NCI-H460 (cell line): ENCODE data around the gene ACTR5. TPM values are rescaled to one million over a fixed set of nuclear protein-coding genes. Genes with fewer than 3 reads are reported as not detected.
"Not testable (repeated sequence)": the region's sequence is repeated elsewhere in the genome, so short reads cannot be mapped to it uniquely, and the experiment has no call there.

Experiments
- DNase-seq: peaks from one replicate; pipeline ENCODE4 v3.0.0-alpha.2; 2016; ENCODE audit warnings: low read depth; ENCODE audit errors: extremely low read depth
- total RNA-seq: library from RNA; depleted of rRNA; stranded (reverse); fragments of >200 nt; shearing (Covaris generic); gene quantifications from 2 replicates; pipeline ENCODE4 v1.2.3, GENCODE V29; 2014

The ACTR5 gene
- total RNA-seq, 1 experiment from 2014 or later, result 8.8 TPM

DNA sequence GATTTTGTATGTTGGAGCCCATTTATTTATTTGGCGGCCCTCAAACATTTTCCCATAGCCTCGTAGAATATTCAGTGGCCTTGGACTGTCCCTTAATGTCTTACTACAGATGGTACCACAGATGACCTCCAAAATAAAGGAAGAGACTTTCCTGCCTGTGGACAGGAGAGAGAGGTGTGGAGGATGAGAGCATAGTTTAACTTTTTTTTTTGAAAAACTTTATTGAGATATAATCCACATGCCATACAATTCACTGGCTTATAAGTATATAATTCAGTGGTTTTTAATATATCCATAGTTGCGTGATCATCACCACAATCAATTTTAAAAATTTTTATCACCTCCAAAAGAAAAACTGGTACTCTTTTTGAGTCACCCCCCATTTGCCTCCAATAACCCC is 52.6 kb downstream of the ACTR5 start:
- no peak for DNase-seq

DNA sequence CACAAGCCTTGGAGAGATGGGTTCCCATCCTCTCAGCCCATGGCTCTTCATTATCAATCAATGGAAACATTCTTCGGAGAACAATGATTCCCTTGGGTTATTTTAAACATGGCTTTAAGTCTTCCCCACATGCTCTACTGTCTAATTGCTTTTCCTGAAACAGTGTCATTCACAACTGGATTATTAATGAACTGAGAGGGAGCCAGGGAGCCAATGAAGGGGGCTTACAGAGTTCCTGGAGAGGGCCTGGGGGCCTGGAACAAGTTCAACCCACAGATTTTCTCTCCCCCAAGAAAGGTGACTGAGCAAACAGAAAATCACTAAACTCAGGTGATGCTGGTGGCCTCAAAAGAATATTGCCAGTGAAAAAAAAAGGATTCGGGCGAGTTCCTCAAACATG is 56.0 kb downstream of the ACTR5 start:
- DNase-seq, result no peak

DNA sequence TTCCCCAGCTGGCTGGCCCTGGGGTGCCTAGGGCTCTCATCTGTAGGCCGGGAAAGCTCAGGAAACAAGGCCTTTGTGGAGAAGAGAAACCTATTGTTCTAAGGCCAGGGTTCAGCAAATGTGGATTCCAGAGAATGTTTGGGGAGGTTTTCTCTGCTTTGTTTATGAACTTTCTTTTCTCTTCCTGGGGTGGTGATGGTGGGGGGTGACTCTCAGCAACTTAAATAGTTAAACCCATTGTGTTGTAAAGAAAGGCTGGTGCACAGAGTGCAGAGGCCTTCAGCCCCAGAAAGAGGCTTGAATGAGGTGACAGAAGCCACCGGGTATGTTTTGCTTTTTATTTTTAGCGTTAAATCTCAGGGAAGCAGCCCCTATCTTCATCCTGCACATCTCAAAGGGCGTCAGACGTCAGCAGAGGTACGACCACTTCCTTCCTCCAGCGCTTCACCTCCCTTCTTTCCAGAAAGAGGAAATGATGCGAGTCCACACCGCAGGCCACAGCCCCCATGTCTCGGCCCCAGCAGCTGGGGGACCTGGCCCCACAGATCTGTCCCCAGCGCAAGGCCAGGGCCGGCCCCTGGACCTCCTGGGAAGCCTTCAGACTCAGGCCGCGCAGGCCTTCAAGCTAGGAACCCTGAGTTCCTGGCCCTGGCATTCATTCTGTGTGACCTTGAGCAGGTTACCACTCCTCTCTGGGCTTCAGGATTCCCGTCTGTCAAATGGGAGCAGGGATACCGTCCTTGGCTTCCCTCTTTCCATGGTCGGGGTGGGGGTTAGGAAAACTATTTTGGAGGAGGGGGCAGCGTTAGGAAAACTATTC is 56.6 kb downstream of the ACTR5 start:
- no peak for DNase-seq

DNA sequence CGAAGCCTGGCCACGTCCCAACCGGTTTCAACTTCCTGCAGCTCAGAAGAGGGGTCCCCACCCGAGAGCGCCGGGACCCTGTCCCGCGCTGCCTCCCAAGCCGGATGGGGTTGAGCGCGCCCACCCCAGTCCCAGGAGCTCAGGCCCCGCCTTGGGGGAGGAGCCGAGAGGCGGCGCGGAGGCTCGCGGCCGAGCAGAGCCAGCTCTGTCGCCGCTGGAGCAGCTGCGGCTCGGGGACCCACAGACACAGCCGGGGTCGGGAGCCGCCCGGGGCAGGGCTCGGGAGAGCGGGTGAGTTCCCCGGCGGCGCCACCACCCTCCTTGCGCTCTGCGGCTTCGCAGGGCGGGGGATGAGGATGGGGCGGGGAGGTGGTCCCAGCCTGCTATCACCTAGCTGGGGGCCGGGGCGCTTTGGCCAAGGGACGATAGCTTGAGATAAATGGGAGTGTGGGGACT is 57.3 kb downstream of the ACTR5 start, which contains the start of gene PPP1R16B:
Gene PPP1R16B, plus strand, starts transcription at position 196 of the 456 bp plus-strand sequence. CDS start 30,229 bp downstream, outside the sequence.
- DNase-seq, result no peak

DNA sequence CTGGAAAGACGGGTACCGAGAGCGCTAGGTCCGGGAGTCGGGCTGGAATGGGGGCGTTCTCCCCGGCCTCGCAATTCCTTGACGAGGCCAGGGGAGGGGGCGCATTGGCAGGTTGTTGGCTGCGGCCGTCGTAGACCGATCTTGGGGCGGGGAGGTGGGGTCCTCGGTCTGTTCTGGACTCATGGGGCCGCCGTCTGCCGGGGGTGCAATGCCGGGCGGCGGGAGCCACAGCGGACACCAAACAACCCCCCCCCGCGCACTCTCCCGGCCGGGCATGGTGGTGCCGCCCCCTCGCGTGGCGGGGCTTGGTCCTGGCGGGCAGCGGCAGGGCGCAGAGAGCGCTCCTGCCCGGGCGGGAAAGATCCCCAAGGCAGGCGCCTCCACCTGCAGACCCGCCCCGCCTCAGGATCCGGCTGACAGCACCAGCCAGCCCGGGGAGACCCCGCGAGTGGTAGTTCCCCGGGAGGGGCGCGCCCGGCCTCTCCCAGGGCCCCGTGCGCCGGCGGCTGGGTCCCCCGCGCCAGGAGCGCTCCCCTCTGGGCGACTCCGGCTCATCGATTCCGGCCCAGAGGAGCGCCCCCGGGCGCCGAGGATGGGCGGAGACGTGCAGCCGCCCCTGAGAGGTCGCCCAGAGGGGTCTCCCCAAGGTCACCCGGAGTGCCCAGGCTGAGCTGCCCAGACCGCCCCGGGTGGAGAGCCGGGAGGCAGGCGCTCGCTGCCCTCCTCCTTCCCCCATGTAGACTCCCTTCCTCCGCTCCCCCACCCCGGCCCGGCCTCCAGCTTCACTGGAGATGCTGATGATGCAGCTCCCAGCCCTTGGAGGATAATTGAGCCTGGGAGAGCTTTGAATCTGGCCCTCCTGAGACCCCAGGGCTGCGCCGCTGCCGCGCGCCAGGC is 57.9 kb downstream of the ACTR5 start:
- DNase-seq, result no peak

DNA sequence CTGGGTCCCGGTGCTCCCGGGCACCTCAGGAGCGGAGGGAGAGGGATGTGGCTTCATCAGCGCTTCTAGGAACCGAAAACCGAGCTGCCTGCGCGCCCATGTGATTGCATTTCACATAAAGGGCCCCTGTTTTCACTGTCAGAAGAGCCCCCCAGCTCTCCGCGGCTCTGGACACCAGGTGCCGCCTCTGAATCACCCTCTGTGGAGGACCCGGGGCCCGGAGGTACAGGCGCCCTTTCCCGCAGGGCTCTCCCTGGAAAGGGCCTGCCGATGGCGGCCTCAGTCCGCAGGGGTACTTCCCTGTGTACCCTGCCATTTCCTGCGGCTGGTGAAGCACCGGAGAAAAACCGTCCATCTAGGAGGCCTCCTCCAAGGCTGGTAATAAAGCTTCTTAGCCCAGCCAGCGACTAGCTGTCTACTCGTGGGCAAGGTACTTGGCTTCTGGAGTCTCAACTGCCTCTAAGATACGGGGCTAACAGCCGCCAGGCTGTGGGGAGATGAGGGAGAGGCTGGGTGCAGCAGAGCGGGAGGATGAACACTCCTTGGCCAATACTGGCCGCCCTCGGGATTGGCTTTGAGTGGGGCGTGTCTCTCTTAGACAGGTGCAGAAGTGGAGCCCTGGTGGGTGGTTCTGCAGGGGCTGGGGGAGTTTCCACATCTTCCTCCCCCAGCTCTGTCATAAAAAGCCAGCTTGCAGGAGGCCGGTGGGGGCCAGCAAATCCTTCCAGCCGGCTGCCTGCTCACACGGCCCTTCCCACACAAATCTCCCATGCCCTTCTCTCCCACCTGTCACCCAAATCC is 58.8 kb downstream of the ACTR5 start:
- no peak for DNase-seq

DNA sequence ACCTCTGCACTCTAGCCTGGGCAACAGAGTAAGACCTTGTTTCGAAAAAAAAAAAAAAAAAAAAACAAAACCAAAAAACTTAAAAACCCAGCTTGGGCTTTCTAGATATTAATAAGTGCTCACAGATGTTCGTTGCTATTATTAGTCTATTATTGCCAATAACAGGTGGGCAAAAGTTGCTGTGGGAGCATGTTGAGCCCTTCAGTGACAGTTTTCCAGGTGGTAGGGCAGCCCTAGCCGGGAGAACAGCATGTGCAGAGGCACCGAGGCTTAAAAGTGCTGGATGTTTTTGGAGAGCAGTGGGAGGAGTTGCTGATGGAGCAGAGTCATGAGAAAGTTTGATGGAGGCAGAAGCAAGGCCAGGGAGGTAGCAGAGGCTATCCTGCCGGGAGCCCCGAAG is 61.7 kb downstream of the ACTR5 start:
- no peak for DNase-seq

DNA sequence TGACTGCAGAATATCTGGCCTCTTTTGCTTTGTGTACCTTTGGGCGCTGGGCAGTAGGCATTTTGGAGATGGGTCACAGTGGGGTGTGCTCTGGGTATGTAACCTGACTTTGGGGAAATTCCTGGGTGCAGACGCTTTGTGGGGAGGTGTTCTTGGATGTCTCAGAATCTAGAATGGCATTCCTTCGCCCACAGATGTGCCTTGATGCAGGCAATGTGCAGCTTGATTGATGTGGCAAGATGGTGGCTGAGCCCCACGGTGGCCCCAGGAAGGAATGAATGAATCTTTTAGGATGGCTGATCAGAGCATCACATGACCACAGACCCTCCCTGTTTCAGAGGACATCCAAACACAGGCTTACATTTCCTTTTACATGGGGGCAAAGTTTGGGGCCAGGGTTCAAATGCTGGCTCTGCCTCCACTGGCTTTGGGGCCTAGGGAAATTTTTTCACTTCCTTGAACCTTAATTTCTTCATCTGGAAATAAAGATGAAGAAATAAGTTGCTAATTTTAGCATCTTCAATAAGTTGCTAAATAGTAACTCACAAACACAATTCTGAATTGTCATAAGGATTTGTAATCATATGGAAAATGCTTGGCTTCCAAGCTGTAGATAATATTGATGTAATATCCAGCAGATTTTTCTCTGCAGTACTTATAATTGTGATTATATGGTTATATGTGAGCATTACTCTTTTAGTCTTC is 62.8 kb downstream of the ACTR5 start:
- DNase-seq, result no peak

DNA sequence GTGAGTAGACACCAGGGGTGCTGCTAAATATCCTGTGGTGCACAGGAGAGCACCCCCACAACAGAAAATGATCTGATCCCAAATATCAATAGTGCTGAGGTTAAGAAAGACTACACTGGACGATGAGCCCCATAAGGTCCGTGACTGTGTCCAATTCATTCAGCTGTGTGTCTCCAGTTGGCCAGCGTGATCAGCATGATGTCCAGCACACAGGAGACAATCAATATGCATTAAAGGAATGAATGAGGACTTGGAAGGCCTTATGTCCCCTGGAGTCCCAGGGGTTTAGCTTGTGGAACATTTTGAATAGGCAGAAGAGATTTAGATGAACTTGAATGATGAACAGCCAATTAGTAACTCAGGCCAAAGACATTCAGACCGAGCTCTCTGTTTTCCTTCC is 63.5 kb downstream of the ACTR5 start:
- no peak for DNase-seq

DNA sequence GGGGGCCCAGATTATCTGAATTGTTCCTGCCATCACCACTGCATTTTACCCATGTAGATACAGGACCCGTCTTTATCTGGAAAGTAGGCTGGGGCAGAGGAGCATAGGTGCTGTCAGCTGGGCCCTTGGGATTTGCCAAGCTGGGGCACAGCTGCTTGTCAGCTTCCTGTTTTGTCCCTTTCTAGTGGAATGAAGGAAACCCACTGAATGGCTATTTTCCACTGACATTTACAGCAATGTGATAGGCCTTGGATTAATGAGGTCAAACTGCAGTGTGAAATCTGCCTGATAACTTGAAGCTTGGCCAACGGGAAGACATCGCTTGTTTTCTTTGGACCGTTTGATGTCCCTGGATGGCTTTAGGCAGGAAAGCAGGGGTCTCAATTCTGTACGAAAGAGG is 63.9 kb downstream of the ACTR5 start:
- DNase-seq, result no peak

DNA sequence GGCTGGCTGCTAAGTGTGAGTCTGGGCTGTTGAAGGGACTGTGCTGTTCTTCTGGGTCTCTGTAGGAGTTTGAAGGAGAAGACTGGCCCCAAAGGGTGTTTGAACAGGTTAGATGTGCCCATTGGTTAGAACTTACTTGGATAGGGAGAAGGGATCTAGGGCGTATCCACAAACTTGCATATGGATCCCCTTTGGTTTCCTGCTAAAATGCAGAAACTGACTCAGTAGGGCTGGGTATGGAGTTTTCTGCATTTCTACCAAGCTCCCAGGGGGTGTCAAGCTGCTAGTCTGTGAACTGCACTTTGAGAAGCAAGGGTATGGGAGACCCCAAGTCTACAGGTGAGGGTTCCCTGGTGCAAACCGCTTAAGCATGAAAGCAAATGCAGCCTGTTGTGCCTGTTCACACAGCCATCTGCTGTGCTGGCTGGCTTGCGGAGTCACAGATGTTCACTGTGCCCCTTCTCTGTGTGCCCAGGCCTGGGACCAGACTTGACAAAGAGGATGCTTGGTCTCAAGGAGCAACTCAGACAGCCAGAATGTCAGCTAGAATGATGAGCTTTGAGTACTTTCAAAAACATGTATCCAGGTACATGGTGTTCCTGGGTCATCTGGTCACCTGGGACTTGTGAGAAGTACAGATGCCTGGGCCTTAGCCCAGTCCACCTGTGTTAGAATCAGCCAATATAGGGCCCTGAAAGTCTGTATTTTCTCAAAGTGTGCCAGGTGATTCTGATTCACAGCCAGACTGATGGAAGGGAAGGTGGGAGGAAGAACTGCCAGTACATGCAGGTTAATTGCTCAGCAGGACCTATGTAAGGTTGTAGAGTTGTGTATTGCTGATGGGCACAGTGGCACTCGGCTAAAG is 64.7 kb downstream of the ACTR5 start:
- no peak for DNase-seq

DNA sequence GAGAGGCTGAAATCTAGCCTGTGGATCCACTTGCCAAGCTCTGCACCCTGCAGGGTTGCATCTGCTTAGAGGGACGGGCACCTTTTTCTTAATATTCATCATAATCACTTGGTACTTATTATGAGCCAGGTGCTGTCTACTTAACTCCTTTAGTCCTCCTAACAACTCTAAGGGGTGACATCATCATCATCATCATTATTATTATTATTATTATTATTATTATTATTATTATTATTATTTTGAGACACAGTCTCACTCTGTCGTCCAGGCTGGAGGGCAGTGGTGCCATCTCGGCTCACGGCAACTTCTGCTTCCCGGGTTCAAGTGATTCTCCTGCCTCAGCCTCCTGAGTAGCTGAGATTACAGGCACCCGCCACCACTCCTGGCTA is 65.3 kb downstream of the ACTR5 start:
- not testable (repeated sequence) for DNase-seq

DNA sequence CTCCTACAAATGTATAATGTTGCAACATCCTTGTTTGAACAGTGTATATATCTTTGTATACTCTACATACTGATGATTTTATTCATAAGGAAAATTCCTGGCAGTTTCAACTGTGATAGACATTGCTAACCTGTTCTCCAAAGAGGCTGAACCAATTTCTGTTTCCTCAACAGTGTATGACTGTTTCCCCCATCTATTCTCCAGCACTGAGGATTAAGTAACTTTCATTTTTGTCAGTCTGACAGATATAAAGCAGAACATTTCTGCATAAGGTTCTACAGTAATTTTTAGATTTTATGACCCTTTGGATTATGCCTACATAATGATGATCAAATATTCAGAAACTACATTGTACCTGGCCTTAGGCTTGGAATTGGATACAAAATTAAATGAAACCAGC is 67.2 kb downstream of the ACTR5 start:
- DNase-seq, result no peak

DNA sequence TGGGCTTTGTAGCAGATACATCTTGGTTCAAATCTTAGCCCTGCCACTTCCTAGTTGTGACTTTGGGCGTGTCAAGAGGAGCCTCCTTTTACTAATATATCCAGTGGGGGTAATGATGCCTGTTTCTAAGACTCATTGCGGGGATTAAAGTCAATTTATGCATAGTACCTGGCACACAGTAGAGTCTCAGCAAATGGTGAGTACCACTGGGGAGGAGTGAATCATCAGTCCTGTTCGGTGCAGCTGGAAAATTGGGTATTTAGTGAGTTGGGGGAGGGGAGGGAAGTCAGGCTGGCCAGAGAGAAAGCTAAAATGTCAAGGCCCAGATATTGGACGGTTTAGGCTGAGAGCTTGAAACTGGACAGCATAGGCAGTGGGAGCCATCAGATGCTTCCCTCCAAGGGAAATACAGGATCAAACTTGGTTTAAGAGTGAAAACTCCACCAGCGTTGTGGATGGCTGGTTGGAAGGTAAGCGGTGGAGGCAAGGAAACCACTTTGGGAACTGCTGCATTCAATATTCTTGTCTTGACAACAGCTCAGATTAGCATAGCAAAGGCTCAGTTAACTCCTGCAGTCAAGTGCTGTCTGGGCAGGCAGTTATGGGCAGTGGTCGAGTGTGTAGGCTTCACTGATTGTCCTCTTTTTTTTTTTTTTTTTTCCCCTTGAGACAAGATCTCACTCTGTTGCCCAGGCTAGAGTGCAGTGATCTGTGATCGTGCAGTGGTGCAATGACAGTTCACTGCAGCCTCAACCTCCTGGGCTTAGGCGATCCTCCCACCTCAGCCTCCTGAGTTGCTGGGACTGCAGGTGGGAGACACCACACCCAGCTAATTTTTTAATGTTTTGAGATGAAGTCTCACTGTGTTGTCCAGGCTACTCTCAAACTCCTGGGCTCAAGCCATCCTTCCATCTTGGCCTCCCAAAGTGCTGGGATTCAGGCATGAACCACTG is 70.1 kb downstream of the ACTR5 start:
- no peak for DNase-seq
